NCI-H748 (cell line): Measurements from ENCODE around the gene CELF4.

Experiments used
- DNase-seq: peaks from one replicate; lab custom pipeline; 2025; ENCODE audit not compliant: unreplicated experiment; lab: John Stamatoyannopoulos, UW

CELF4 gene

GRCh38 chr18:37548679-37549289 is 16.8 kb downstream of the CELF4 start:
- DNase-seq: no peak

GRCh38 chr18:37547196-37547827 is 18.3 kb downstream of the CELF4 start:
- no peak for DNase-seq

- no peak for DNase-seq
Observed at GRCh38 chr18:37546651-37547050, 18.9 kb downstream of the CELF4 start.

- no peak for DNase-seq
Observed at GRCh38 chr18:37546272-37546537, 19.4 kb downstream of the CELF4 start.

- DNase-seq: no peak
Observed at GRCh38 chr18:37545461-37546271, 19.9 kb downstream of the CELF4 start.

- no peak for DNase-seq
Observed at GRCh38 chr18:37544713-37545112, 20.9 kb downstream of the CELF4 start.

- DNase-seq: no peak
Observed at GRCh38 chr18:37544217-37544616, 21.4 kb downstream of the CELF4 start.

GRCh38 chr18:37543321-37543720 is 22.3 kb downstream of the CELF4 start:
- no peak for DNase-seq

GRCh38 chr18:37541517-37541916 is 24.1 kb downstream of the CELF4 start:
- no peak for DNase-seq

GRCh38 chr18:37540424-37541138 is 25.0 kb downstream of the CELF4 start:
- peak; percentile 12 for DNase-seq

GRCh38 chr18:37539236-37539635 is 26.4 kb downstream of the CELF4 start:
- DNase-seq: no peak

GRCh38 chr18:37538526-37539205 is 26.9 kb downstream of the CELF4 start:
- no peak for DNase-seq

- peak; percentile 42 for DNase-seq
Observed at GRCh38 chr18:37537868-37538525, 27.6 kb downstream of the CELF4 start.

- DNase-seq: no peak
Observed at GRCh38 chr18:37536656-37537055, 28.9 kb downstream of the CELF4 start.

GRCh38 chr18:37535968-37536367 is 29.6 kb downstream of the CELF4 start:
- DNase-seq: peak; percentile 37

- no peak for DNase-seq
Observed at GRCh38 chr18:37534627-37535026, 31.0 kb downstream of the CELF4 start.

GRCh38 chr18:37533647-37534584 is 31.7 kb downstream of the CELF4 start:
- DNase-seq: no peak

- DNase-seq: no peak
Observed at GRCh38 chr18:37532917-37533316, 32.7 kb downstream of the CELF4 start.

GRCh38 chr18:37529863-37530262 is 35.7 kb downstream of the CELF4 start:
- DNase-seq: no peak

GRCh38 chr18:37529296-37529695 is 36.3 kb downstream of the CELF4 start:
- no peak for DNase-seq
